Endothelial cell of umbilical vein (primary cell): ENCODE data around the gene CTSV.

ENCODE experiments used
- EZH2 ChIP-seq: IDR thresholded peaks from 2 replicates; pipeline ENCODE4 v1.6.1; 2012; ENCODE audit warnings: borderline replicate concordance, low read depth, mild to moderate bottlenecking, moderate library complexity, low read length, inconsistent platforms; ENCODE audit not compliant: severe bottlenecking
- JUN ChIP-seq: IDR thresholded peaks from 2 replicates; pipeline ENCODE4 v1.6.1; 2011; ENCODE audit warnings: borderline replicate concordance, low read depth; ENCODE audit not compliant: insufficient read length, insufficient read depth
- MYC ChIP-seq: IDR thresholded peaks from one replicate; pipeline ENCODE4 v1.6.1; 2011; ENCODE audit warnings: mild to moderate bottlenecking, low read depth, low read length
- POLR2A ChIP-seq: IDR thresholded peaks from 2 replicates; pipeline ENCODE4 v1.6.1; 2012; ENCODE audit warnings: low read depth, mild to moderate bottlenecking, control low read depth, low read length
- POLR2AphosphoS5 ChIP-seq: IDR thresholded peaks from 2 replicates; pipeline ENCODE4 v1.6.1; 2012; ENCODE audit warnings: low read depth, mild to moderate bottlenecking, control low read depth, low read length, moderate library complexity; ENCODE audit not compliant: insufficient read depth
- TF ChIP-seq, protein P1 (sequence below), 2 donors: IDR thresholded peaks; 1 replicate in 1 of 2; 2 replicates in 1 of 2; pipeline ENCODE4 v1.5.1; 2011; ENCODE audit warnings: low read length in 2 of 2, mild to moderate bottlenecking in 2 of 2, moderate library complexity in 2 of 2, control low read depth in 1 of 2, inconsistent platforms in 1 of 2, low read depth in 1 of 2; ENCODE audit not compliant: insufficient read depth in 1 of 2; ENCODE audit errors: extremely low read depth in 1 of 2
- TF ChIP-seq, protein P2 (sequence below): IDR thresholded peaks from 2 replicates; pipeline ENCODE4 v1.6.1; 2011; ENCODE audit not compliant: insufficient read depth, insufficient read length

DNA sequence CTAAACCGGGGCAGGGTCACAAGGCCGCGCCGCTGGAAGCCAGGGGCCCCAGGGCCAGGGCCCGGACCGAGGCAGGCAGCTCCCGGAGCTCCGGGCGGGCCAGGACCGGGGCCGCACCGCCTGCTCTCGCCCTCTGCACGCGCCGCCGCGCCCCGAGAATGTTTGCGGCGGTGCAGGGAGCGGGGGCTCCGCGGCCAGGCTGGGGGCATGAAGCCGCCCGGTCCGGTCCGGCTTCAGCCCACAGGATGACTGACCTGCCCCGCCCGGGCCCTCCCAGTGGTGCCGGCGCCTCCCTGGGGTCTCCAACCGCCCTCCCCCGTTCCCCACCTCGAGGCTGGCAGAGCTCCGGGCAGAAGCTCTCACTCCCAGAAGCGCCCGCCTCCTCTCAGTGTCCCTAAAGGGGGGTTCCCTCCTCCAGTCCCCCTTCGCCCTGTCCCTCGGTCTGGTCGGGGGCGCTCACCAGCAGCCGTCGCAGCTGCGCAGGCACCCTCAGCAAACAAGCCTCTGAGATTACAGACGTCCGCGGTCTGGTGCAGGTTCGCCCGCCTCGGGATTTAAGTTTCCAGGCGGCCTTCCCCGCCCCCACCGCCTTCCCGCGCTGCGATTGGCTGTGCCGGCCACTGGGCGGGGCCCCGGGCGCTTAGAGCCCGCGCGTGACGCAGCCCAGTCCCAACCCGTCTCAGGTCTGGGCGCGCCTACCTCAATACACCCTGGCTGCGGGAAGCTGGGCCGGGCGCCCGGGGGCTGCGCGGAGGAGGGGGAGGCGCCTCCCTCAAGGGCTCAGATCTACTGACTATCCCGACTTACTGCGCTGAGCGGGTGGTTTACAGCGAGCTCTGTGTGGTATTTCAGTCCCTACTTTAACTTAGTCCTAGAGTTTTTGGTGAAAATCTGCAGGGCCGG, at the start of gene CTSV:
- TF ChIP-seq, protein P1, sequence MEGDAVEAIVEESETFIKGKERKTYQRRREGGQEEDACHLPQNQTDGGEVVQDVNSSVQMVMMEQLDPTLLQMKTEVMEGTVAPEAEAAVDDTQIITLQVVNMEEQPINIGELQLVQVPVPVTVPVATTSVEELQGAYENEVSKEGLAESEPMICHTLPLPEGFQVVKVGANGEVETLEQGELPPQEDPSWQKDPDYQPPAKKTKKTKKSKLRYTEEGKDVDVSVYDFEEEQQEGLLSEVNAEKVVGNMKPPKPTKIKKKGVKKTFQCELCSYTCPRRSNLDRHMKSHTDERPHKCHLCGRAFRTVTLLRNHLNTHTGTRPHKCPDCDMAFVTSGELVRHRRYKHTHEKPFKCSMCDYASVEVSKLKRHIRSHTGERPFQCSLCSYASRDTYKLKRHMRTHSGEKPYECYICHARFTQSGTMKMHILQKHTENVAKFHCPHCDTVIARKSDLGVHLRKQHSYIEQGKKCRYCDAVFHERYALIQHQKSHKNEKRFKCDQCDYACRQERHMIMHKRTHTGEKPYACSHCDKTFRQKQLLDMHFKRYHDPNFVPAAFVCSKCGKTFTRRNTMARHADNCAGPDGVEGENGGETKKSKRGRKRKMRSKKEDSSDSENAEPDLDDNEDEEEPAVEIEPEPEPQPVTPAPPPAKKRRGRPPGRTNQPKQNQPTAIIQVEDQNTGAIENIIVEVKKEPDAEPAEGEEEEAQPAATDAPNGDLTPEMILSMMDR (IDR thresholded peaks at IDR 0.05; ENCODE audit: extremely low read depth in 1 of 2, insufficient read depth in 1 of 2, low read depth in 1 of 2, low read length in 2 of 2), result no peak
- TF ChIP-seq POLR2AphosphoS5, result peak; percentile 38
- TF ChIP-seq, protein P2, sequence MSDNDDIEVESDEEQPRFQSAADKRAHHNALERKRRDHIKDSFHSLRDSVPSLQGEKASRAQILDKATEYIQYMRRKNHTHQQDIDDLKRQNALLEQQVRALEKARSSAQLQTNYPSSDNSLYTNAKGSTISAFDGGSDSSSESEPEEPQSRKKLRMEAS, result no peak
- no peak for TF ChIP-seq POLR2A
- no peak for TF ChIP-seq MYC
- TF ChIP-seq EZH2, result no peak
- no peak for TF ChIP-seq JUN
